Naive thymus-derived CD8-positive, alpha-beta T cell (primary cell): ENCODE results near the gene AFF3. TPM values are rescaled to one million over a fixed set of nuclear protein-coding genes. Genes with fewer than 3 reads are reported as not detected.

ENCODE experiments used
- polyA plus RNA-seq, 3 donors: library from polyadenylated mRNA; unstranded; fragments of 300-500 nt; fragmentation: Illumina TruSeq; gene quantifications; one replicate each; pipeline ENCODE4 v1.2.3, GENCODE V29; 2021
- total RNA-seq, 8 experiments: library from RNA in 2 of 8; stranded (reverse) in 2 of 8; gene quantifications; one replicate each; pipeline ENCODE4 v1.2.3 and lab custom pipeline; 2021 to 2026

The AFF3 gene
- total and polyA plus RNA-seq, 5 experiments from 2014 or later = 0.50 to 11.9 (median 2.8) TPM

Other genes with a start within 250 kb of the AFF3 start
- gene LONRF2, start 179.9 kb upstream of the AFF3 start, total RNA-seq = not detected
- not detected for gene LONRF2, start 179.9 kb upstream of the AFF3 start, polyA plus RNA-seq